SJCRH30 (cell line): Measurements from ENCODE around the gene TSHZ1. TPM values are rescaled to one million over a fixed set of nuclear protein-coding genes. Genes with fewer than 3 reads are reported as not detected.

Experiments
- DNase-seq, 2 experiments: peaks; one replicate each; pipeline ENCODE4 v3.0.0-alpha.2; 2015 to 2020
- H3K27ac ChIP-seq: fragments of 250-450 bp; sonication (Bioruptor Pico); 2 replicates; pipeline ENCODE4 v1.5.1; 2020; ENCODE audit warnings: mild to moderate bottlenecking, moderate library complexity
- H3K27me3 ChIP-seq: fragments of 250-450 bp; sonication (Bioruptor Pico); 2 replicates; pipeline ENCODE4 v1.5.1; 2020; ENCODE audit warnings: mild to moderate bottlenecking, moderate library complexity
- H3K36me3 ChIP-seq: fragments of 250-450 bp; sonication (Bioruptor Pico); 2 replicates; pipeline ENCODE4 v1.5.1; 2020; ENCODE audit warnings: mild to moderate bottlenecking, moderate library complexity
- H3K4me1 ChIP-seq: fragments of 250-450 bp; sonication (Bioruptor Pico); 2 replicates; pipeline ENCODE4 v1.5.1; 2020; ENCODE audit warnings: mild to moderate bottlenecking, moderate library complexity
- H3K4me3 ChIP-seq: fragments of 250-450 bp; sonication (Bioruptor Pico); 2 replicates; pipeline ENCODE4 v1.5.1; 2020; ENCODE audit warnings: mild to moderate bottlenecking, moderate library complexity
- H3K9me3 ChIP-seq: fragments of 250-450 bp; sonication (Bioruptor Pico); replicated peaks from 2 replicates; pipeline ENCODE4 v1.5.1; 2020; ENCODE audit warnings: mild to moderate bottlenecking, moderate library complexity
- total RNA-seq: library from RNA; depleted of rRNA; stranded (reverse); fragments of >200 nt; shearing (Covaris generic); gene quantifications from 2 replicates; pipeline ENCODE4 v1.2.3, GENCODE V29; 2014

Gene TSHZ1
- total RNA-seq, 1 experiment from 2014 or later = 5.7 TPM

GRCh38 chr18:75231053-75231406 lies 20.4 kb downstream of the TSHZ1 start:
- Histone ChIP-seq H3K4me3 (no peak overlapping the region), H3K9me3 (no peaks in the 10 kb centered on the region), H3K36me3 (no peaks in the 10 kb centered on the region), H3K27me3 (no peaks in the 10 kb centered on the region), H3K4me1 (no peaks in the 10 kb centered on the region), H3K27ac (no peak overlapping the region)
- DNase-seq = no peak

- no peak overlapping the region for H3K4me3 ChIP-seq
- H3K36me3 ChIP-seq = no peaks in the 10 kb centered on the region
- H3K4me1 ChIP-seq = no peaks in the 10 kb centered on the region
- H3K27ac ChIP-seq = no peak overlapping the region
- H3K9me3 ChIP-seq = no peaks in the 10 kb centered on the region
- DNase-seq = no peak
- no peaks in the 10 kb centered on the region for H3K27me3 ChIP-seq
Measured at GRCh38 chr18:75234901-75235300, 24.3 kb downstream of the TSHZ1 start.

- no peak for DNase-seq
- no peak overlapping the region for H3K27ac ChIP-seq
- H3K4me1 ChIP-seq = no peaks in the 10 kb centered on the region
- no peak overlapping the region for H3K4me3 ChIP-seq
- no peaks in the 10 kb centered on the region for H3K27me3 ChIP-seq
- no peaks in the 10 kb centered on the region for H3K36me3 ChIP-seq
- H3K9me3 ChIP-seq = no peaks in the 10 kb centered on the region
Measured at GRCh38 chr18:75235896-75236295, 25.3 kb downstream of the TSHZ1 start.

GRCh38 chr18:75238100-75238499 lies 27.5 kb downstream of the TSHZ1 start:
- no peak overlapping the region for H3K4me3 ChIP-seq
- H3K9me3 ChIP-seq = no peaks in the 10 kb centered on the region
- H3K27ac ChIP-seq = no peak overlapping the region
- DNase-seq = no peak
- no peaks in the 10 kb centered on the region for H3K36me3 ChIP-seq
- H3K4me1 ChIP-seq = no peaks in the 10 kb centered on the region
- no peaks in the 10 kb centered on the region for H3K27me3 ChIP-seq

GRCh38 chr18:75238786-75239185 lies 28.2 kb downstream of the TSHZ1 start:
- H3K27me3 ChIP-seq = no peaks in the 10 kb centered on the region
- H3K4me3 ChIP-seq = no peak overlapping the region
- no peaks in the 10 kb centered on the region for H3K9me3 ChIP-seq
- H3K4me1 ChIP-seq = no peaks in the 10 kb centered on the region
- no peak overlapping the region for H3K27ac ChIP-seq
- no peak for DNase-seq
- H3K36me3 ChIP-seq = no peaks in the 10 kb centered on the region

GRCh38 chr18:75240433-75240832 lies 29.8 kb downstream of the TSHZ1 start:
- no peak overlapping the region for H3K4me3 ChIP-seq
- H3K27ac ChIP-seq = no peak overlapping the region
- H3K9me3 ChIP-seq = no peaks in the 10 kb centered on the region
- H3K4me1 ChIP-seq = no peaks in the 10 kb centered on the region
- no peak for DNase-seq
- H3K27me3 ChIP-seq = no peaks in the 10 kb centered on the region
- H3K36me3 ChIP-seq = no peaks in the 10 kb centered on the region

- H3K36me3 ChIP-seq = no peaks in the 10 kb centered on the region
- no peaks in the 10 kb centered on the region for H3K27me3 ChIP-seq
- H3K27ac ChIP-seq = no peak overlapping the region
- H3K4me1 ChIP-seq = no peaks in the 10 kb centered on the region
- no peak for DNase-seq
- H3K9me3 ChIP-seq = no peaks in the 10 kb centered on the region
- H3K4me3 ChIP-seq = no peak overlapping the region
Measured at GRCh38 chr18:75241705-75242104, 31.1 kb downstream of the TSHZ1 start.

GRCh38 chr18:75244351-75245313 lies 34.0 kb downstream of the TSHZ1 start:
- Histone ChIP-seq H3K4me3 (no peak overlapping the region), H3K27ac (no peak overlapping the region), H3K36me3 (no peaks in the 10 kb centered on the region), H3K27me3 (no peaks in the 10 kb centered on the region), H3K4me1 (no peaks in the 10 kb centered on the region), H3K9me3 (no peaks in the 10 kb centered on the region)
- DNase-seq = no peak

GRCh38 chr18:75246721-75247610 lies 36.4 kb downstream of the TSHZ1 start:
- no peaks in the 10 kb centered on the region for H3K36me3 ChIP-seq
- no peaks in the 10 kb centered on the region for H3K27me3 ChIP-seq
- no peak for DNase-seq
- no peaks in the 10 kb centered on the region for H3K9me3 ChIP-seq
- H3K27ac ChIP-seq = no peak overlapping the region
- peak overlapping the region; percentile 18; the same call in 1 of the 2 replicates for H3K4me3 ChIP-seq
- no peaks in the 10 kb centered on the region for H3K4me1 ChIP-seq

- Histone ChIP-seq H3K4me1 (no peaks in the 10 kb centered on the region), H3K36me3 (no peaks in the 10 kb centered on the region), H3K27ac (no peak overlapping the region), H3K9me3 (no peaks in the 10 kb centered on the region), H3K27me3 (no peaks in the 10 kb centered on the region), H3K4me3 (peak overlapping the region; percentile 18)
- DNase-seq = no peak
Measured at GRCh38 chr18:75247611-75248421, 37.2 kb downstream of the TSHZ1 start.

GRCh38 chr18:75248426-75249174 lies 38.0 kb downstream of the TSHZ1 start:
- Histone ChIP-seq H3K36me3 (no peaks in the 10 kb centered on the region), H3K27me3 (no peaks in the 10 kb centered on the region), H3K4me1 (no peaks in the 10 kb centered on the region), H3K4me3 (no peak overlapping the region), H3K9me3 (no peaks in the 10 kb centered on the region), H3K27ac (no peak overlapping the region)
- DNase-seq = no peak

GRCh38 chr18:75249175-75249518 lies 38.5 kb downstream of the TSHZ1 start:
- no peak overlapping the region for H3K4me3 ChIP-seq
- no peak overlapping the region for H3K27ac ChIP-seq
- no peaks in the 10 kb centered on the region for H3K9me3 ChIP-seq
- H3K27me3 ChIP-seq = no peaks in the 10 kb centered on the region
- no peaks in the 10 kb centered on the region for H3K36me3 ChIP-seq
- no peak for DNase-seq
- no peaks in the 10 kb centered on the region for H3K4me1 ChIP-seq

GRCh38 chr18:75249672-75250470 lies 39.3 kb downstream of the TSHZ1 start:
- H3K4me1 ChIP-seq = no peaks in the 10 kb centered on the region
- no peaks in the 10 kb centered on the region for H3K27me3 ChIP-seq
- no peaks in the 10 kb centered on the region for H3K36me3 ChIP-seq
- no peak overlapping the region for H3K27ac ChIP-seq
- H3K9me3 ChIP-seq = no peaks in the 10 kb centered on the region
- H3K4me3 ChIP-seq = no peak overlapping the region
- DNase-seq = no peak
